ENCODE data around the gene DNASE2B.

Gene DNASE2B

GRCh38 chr1:84406346-84406861 lies 8.1 kb downstream of the DNASE2B start:
- in situ Hi-C loops (cut with HindIII; ENCODE audit: low pct_ligation_motif_present, low pct_unique_long_range_greater_than_20kb, low sequenced_read_pairs) = no loop called here
- no peak for DNase-seq

- in situ Hi-C loops (cut with HindIII; ENCODE audit: low pct_ligation_motif_present, low pct_unique_long_range_greater_than_20kb, low sequenced_read_pairs) = no loop called here
- no peak for DNase-seq
Observed at GRCh38 chr1:84407524-84407923, 9.2 kb downstream of the DNASE2B start.

GRCh38 chr1:84407958-84408422 lies 9.7 kb downstream of the DNASE2B start:
- in situ Hi-C loops (cut with HindIII; ENCODE audit: low pct_ligation_motif_present, low pct_unique_long_range_greater_than_20kb, low sequenced_read_pairs) = no loop called here
- no peak for DNase-seq

- in situ Hi-C loops (cut with HindIII; ENCODE audit: low pct_ligation_motif_present, low pct_unique_long_range_greater_than_20kb, low sequenced_read_pairs) = no loop called here
- DNase-seq = no peak
Observed at GRCh38 chr1:84409888-84410287, 11.6 kb downstream of the DNASE2B start.

GRCh38 chr1:84410328-84411095 lies 12.2 kb downstream of the DNASE2B start:
- in situ Hi-C loops (cut with HindIII; ENCODE audit: low pct_ligation_motif_present, low pct_unique_long_range_greater_than_20kb, low sequenced_read_pairs) = no loop called here
- DNase-seq = no peak

- in situ Hi-C loops (cut with HindIII; ENCODE audit: low pct_ligation_motif_present, low pct_unique_long_range_greater_than_20kb, low sequenced_read_pairs) = no loop called here
- DNase-seq = no peak
Observed at GRCh38 chr1:84412316-84412942, 14.1 kb downstream of the DNASE2B start.

GRCh38 chr1:84415396-84415795 lies 17.1 kb downstream of the DNASE2B start:
- no peak for DNase-seq
- in situ Hi-C loops (cut with HindIII; ENCODE audit: low pct_ligation_motif_present, low pct_unique_long_range_greater_than_20kb, low sequenced_read_pairs) = no loop called here

- DNase-seq = no peak
- in situ Hi-C loops (cut with HindIII; ENCODE audit: low pct_ligation_motif_present, low pct_unique_long_range_greater_than_20kb, low sequenced_read_pairs) = no loop called here
Observed at GRCh38 chr1:84422909-84423308, 24.6 kb downstream of the DNASE2B start.

- in situ Hi-C loops (cut with HindIII; ENCODE audit: low pct_ligation_motif_present, low pct_unique_long_range_greater_than_20kb, low sequenced_read_pairs) = no loop called here
- DNase-seq = no peak
Observed at GRCh38 chr1:84424513-84425149, 26.3 kb downstream of the DNASE2B start.

- in situ Hi-C loops (cut with HindIII; ENCODE audit: low pct_ligation_motif_present, low pct_unique_long_range_greater_than_20kb, low sequenced_read_pairs) = no loop called here
- DNase-seq = no peak
Observed at GRCh38 chr1:84425150-84425896, 27.0 kb downstream of the DNASE2B start.

- in situ Hi-C loops (cut with HindIII; ENCODE audit: low pct_ligation_motif_present, low pct_unique_long_range_greater_than_20kb, low sequenced_read_pairs) = no loop called here
- no peak for DNase-seq
Observed at GRCh38 chr1:84426376-84426775, 28.1 kb downstream of the DNASE2B start.

- in situ Hi-C loops (cut with HindIII; ENCODE audit: low pct_ligation_motif_present, low pct_unique_long_range_greater_than_20kb, low sequenced_read_pairs) = no loop called here
- DNase-seq = no peak
Observed at GRCh38 chr1:84427250-84428188, 29.2 kb downstream of the DNASE2B start.

- no peak for DNase-seq
- in situ Hi-C loops (cut with HindIII; ENCODE audit: low pct_ligation_motif_present, low pct_unique_long_range_greater_than_20kb, low sequenced_read_pairs) = no loop called here
Observed at GRCh38 chr1:84428235-84428634, 30.0 kb downstream of the DNASE2B start.

GRCh38 chr1:84429231-84429630 lies 30.9 kb downstream of the DNASE2B start:
- in situ Hi-C loops (cut with HindIII; ENCODE audit: low pct_ligation_motif_present, low pct_unique_long_range_greater_than_20kb, low sequenced_read_pairs) = no loop called here
- no peak for DNase-seq

GRCh38 chr1:84430546-84430945 lies 32.3 kb downstream of the DNASE2B start:
- DNase-seq = no peak
- in situ Hi-C loops (cut with HindIII; ENCODE audit: low pct_ligation_motif_present, low pct_unique_long_range_greater_than_20kb, low sequenced_read_pairs) = loop anchor here (10.0 kb wide), 1 partner anchor 286 kb away; the partner anchor contains the start of gene PRKACB

- peak; percentile 65 for DNase-seq
- in situ Hi-C loops (cut with HindIII; ENCODE audit: low pct_ligation_motif_present, low pct_unique_long_range_greater_than_20kb, low sequenced_read_pairs) = loop anchor here (10.0 kb wide), 1 partner anchor 289 kb away; the partner anchor contains the start of gene PRKACB
Observed at GRCh38 chr1:84433258-84434080, 35.2 kb downstream of the DNASE2B start.
